ENCODE data around the gene PPP6C. TPM values are rescaled to one million over a fixed set of nuclear protein-coding genes. Genes with fewer than 3 reads are reported as not detected.
"Not testable (repeated sequence)": the region's sequence is repeated elsewhere in the genome, so short reads cannot be mapped to it uniquely, and the experiment has no call there.

The PPP6C gene
- total RNA-seq, 1 experiment from 2014 or later = 43.5 TPM

DNA sequence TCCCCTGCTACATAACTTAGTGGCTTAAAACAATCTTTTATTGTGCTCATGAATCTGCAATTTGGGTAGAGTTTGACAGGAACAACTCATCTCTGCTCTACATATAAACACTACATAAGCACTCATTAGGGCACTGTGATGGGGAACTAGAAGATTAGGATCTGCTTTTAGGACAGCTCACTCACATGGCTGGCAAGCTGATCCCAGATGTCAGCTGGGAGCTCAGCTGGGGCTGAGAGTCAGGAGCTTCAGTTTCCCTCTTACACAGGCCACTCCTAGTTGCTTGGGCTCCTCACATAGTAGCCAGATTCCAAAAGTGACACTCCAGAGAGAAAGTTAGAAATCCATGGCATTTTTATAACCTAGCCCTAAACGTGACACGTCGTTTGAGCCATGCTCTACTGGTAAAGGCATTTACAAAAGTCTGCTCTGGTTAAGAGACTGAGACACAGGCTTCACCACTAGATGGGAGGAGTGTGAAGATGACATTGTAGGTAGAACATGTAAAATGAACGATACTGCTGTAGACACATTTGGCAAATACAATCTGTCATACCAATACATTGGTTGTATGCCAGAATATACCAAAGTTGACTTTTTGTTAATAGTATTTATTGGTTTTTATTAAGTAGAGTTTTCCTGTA, 69.8 kb downstream of the PPP6C start:
- Histone ChIP-seq H3K4me3 (no peak overlapping the region), H3K27ac (no peak overlapping the region)

DNA sequence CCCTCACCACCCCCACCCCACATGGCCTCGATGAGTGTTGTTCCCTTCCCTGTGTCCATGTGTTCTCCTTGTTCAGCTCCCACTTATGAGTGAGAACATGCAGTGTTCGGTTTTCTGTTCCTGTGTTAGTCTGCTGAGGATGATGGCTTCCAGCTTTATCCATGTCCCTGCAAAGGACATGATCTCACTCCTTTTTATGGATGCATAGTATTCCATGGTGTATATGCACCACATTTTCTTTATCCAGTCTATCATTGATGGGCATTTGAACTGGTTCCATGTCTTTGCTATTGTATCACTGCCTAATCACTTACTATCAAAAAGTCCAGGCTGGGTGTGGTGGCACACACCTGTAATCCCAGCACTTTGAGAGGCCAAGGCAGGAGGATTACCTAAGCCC, 70.9 kb downstream of the PPP6C start:
- not testable (repeated sequence) for H3K27ac ChIP-seq; H3K36me3 ChIP-seq; H3K4me1 ChIP-seq (replicated peaks); H3K4me3 ChIP-seq; H3K27me3 ChIP-seq (replicated peaks); DNase-seq (ENCODE audit: low read depth in 1 of 2, low spot score in 2 of 2); H3K9me3 ChIP-seq (replicated peaks)

More for the DNA sequence above, 69.8 kb downstream of the PPP6C start:
- Histone ChIP-seq H3K36me3 (no peaks in the 10 kb centered on the region), H3K27me3 (replicated peaks) (no peaks in the 10 kb centered on the region), H3K9me3 (replicated peaks) (no peaks in the 10 kb centered on the region), H3K4me1 (replicated peaks) (no peaks in the 10 kb centered on the region; the same call in 1 of the 2 replicates)
- DNase-seq (ENCODE audit: low read depth in 1 of 2, low spot score in 2 of 2) = no peak

DNA sequence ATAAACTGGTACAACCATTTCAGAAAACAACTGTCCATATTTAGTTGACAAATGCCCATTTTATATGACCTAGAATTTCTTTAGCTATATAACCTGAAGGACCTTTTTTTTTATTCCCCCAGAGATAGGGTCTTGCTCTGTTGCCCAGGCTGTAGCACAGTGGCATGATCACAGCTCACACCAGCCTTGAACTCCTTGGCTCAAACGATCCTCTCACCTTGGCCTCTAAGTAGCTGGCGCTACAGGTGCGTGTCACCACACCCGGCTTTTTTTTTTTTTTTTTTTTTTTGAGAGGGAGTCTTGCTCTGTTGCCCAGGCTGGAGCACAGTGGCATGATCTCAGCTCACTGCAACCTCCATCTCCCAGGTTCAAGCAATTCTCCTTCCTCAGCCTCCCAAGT, 75.1 kb downstream of the PPP6C start:
- not testable (repeated sequence) for H3K27me3 ChIP-seq (replicated peaks); H3K36me3 ChIP-seq; DNase-seq (ENCODE audit: low read depth in 1 of 2, low spot score in 2 of 2); H3K27ac ChIP-seq; H3K4me1 ChIP-seq (replicated peaks); H3K4me3 ChIP-seq; H3K9me3 ChIP-seq (replicated peaks)

DNA sequence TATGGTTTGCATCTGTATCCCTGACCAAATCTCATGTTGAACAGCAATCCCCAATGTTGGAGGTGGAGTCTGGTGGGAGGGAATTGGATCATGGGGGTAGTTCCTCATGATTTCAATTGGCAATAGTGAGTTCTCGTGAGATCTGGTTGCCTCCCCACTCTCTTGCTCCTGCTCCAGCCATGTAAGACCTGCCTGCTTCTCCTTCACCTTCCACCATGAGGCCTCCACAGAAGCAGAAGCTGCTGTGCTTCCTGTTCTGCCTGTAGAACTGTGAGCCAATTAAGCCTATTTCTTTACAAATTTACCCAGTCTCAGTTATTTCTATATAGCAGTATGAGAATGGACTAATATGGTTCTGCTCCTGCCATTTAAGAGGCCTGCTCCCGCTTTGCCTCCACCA, 79.1 kb downstream of the PPP6C start:
- DNase-seq (ENCODE audit: low read depth in 1 of 2, low spot score in 2 of 2) = no peak
- no peaks in the 10 kb centered on the region for H3K9me3 ChIP-seq (replicated peaks)
- H3K4me3 ChIP-seq = no peak overlapping the region
- H3K27ac ChIP-seq = no peak overlapping the region
- H3K4me1 ChIP-seq (replicated peaks) = no peaks in the 10 kb centered on the region
- H3K36me3 ChIP-seq = no peaks in the 10 kb centered on the region
- no peaks in the 10 kb centered on the region for H3K27me3 ChIP-seq (replicated peaks)

- H3K27me3 ChIP-seq (replicated peaks); H3K4me1 ChIP-seq (replicated peaks); H3K36me3 ChIP-seq; DNase-seq (ENCODE audit: low read depth in 1 of 2, low spot score in 2 of 2); H3K27ac ChIP-seq; H3K9me3 ChIP-seq (replicated peaks); H3K4me3 ChIP-seq: not testable (repeated sequence)
Observed at GRCh38 chr9:125108541-125108940, 81.1 kb downstream of the PPP6C start.

DNA sequence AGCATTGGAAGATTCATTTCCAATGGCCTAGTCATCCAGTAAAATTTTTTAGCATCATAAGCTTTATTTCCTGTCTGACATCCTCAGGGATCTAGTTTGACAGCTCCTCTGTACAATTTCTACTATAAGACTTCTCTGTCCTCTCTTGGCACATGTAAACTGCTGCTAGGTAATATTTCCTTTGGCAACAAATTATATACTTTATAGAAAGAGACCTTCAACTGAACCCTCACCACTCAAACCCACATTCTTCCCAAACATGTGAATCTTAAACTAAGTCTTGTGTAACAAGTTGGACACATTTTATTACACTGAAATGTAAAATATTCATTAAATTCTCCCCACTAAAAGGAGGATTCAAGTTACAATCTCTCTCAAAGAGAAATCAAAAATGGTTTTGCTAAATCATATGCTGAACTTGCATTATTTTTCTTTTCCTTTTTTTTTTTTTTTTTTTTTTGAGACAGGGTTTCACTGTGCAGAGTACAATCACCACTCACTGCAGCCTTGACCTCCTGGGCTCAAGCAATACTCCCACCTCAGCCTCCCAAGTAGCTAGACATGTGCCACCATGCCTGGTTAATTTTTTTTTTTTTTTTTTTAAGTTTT, 83.2 kb downstream of the PPP6C start:
- DNase-seq (ENCODE audit: low read depth in 1 of 2, low spot score in 2 of 2) = no peak
- H3K27ac ChIP-seq = no peak overlapping the region
- H3K4me1 ChIP-seq (replicated peaks) = no peaks in the 10 kb centered on the region

DNA sequence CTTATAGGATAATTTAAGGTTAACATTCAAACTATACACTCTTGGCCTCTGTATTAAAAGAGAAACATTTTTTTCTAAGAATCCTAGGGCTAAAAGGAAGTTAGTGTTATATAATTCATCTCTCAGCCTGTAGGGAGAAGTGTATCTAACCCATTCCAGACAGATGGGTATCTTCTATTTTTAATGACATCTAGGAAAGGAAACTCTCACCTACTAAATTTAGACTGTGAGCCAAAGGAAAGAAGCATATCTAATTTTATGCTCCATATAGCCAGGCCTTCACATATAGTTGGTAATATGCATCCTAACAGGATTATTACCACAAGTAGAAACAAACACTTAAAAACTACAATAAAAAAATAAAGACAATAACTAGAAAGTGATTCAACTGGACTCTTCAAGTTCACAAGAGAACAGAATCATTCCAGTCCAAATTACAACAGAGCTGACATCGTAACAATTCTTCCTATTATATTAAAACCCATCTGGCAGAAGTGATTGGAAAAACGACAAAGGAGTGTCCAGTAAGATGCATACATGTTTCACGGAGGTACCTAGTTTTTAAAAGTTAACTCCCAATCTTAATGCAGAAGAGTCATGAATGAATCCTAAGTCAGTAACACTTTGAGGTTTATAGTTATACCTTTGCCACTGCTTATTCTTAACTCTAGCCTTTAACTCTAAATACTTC, 85.7 kb downstream of the PPP6C start:
- DNase-seq (ENCODE audit: low read depth in 1 of 2, low spot score in 2 of 2) = no peak
- Histone ChIP-seq H3K4me1 (replicated peaks) (no peaks in the 10 kb centered on the region), H3K9me3 (replicated peaks) (no peaks in the 10 kb centered on the region), H3K4me3 (no peak overlapping the region), H3K27me3 (replicated peaks) (no peaks in the 10 kb centered on the region), H3K36me3 (no peaks in the 10 kb centered on the region), H3K27ac (no peak overlapping the region)

More for the DNA sequence above, 83.2 kb downstream of the PPP6C start:
- Histone ChIP-seq H3K4me3 (no peak overlapping the region), H3K9me3 (replicated peaks) (no peaks in the 10 kb centered on the region), H3K36me3 (no peaks in the 10 kb centered on the region), H3K27me3 (replicated peaks) (no peaks in the 10 kb centered on the region)

- no peak overlapping the region for H3K27ac ChIP-seq
- no peaks in the 10 kb centered on the region for H3K4me1 ChIP-seq (replicated peaks)
- H3K4me3 ChIP-seq = no peak overlapping the region
- H3K36me3 ChIP-seq = no peaks in the 10 kb centered on the region
- no peaks in the 10 kb centered on the region for H3K27me3 ChIP-seq (replicated peaks)
- no peak for DNase-seq (ENCODE audit: low read depth in 1 of 2, low spot score in 2 of 2)
- no peaks in the 10 kb centered on the region for H3K9me3 ChIP-seq (replicated peaks)
Observed at GRCh38 chr9:125103021-125103420, 86.6 kb downstream of the PPP6C start.

GRCh38 chr9:125100822-125101221, 88.8 kb downstream of the PPP6C start:
- no peak for DNase-seq (ENCODE audit: low read depth in 1 of 2, low spot score in 2 of 2)
- Histone ChIP-seq H3K4me3 (no peak overlapping the region), H3K36me3 (no peaks in the 10 kb centered on the region), H3K4me1 (replicated peaks) (no peaks in the 10 kb centered on the region), H3K27ac (no peak overlapping the region), H3K9me3 (replicated peaks) (no peaks in the 10 kb centered on the region), H3K27me3 (replicated peaks) (no peaks in the 10 kb centered on the region)

GRCh38 chr9:125099816-125100215, 89.8 kb downstream of the PPP6C start:
- Histone ChIP-seq H3K36me3 (no peaks in the 10 kb centered on the region), H3K27me3 (replicated peaks) (no peaks in the 10 kb centered on the region), H3K4me1 (replicated peaks) (no peaks in the 10 kb centered on the region), H3K4me3 (no peak overlapping the region), H3K9me3 (replicated peaks) (no peaks in the 10 kb centered on the region), H3K27ac (no peak overlapping the region)
- no peak for DNase-seq (ENCODE audit: low read depth in 1 of 2, low spot score in 2 of 2)

Other genes starting within 250 kb of the PPP6C start
- 7.6 and 8.5 TPM in 2 replicates for gene GOLGA1, start 248.7 kb downstream of the PPP6C start, total RNA-seq (2014; rRNA removed; shearing (Covaris generic))
- gene SCAI, start 46.3 kb downstream of the PPP6C start, total RNA-seq (2014; rRNA removed; shearing (Covaris generic)) = 2.8 and 4.7 TPM in 2 replicates
- 25.1 and 31.0 TPM in 2 replicates for gene RABEPK, start 10.7 kb upstream of the PPP6C start, total RNA-seq (2014; rRNA removed; shearing (Covaris generic))
- 49.0 and 50.3 TPM in 2 replicates for gene HSPA5, start 51.5 kb upstream of the PPP6C start, total RNA-seq (2014; rRNA removed; shearing (Covaris generic))
- 27.8 and 38.4 TPM in 2 replicates for gene GAPVD1, start 72.0 kb upstream of the PPP6C start, total RNA-seq (2014; rRNA removed; shearing (Covaris generic))

All from SJSA1 (cell line).